ENCODE data around the gene AK8.
"Not testable (repeated sequence)": the region's sequence is repeated elsewhere in the genome, so short reads cannot be mapped to it uniquely, and the experiment has no call there.

AK8 gene

DNA sequence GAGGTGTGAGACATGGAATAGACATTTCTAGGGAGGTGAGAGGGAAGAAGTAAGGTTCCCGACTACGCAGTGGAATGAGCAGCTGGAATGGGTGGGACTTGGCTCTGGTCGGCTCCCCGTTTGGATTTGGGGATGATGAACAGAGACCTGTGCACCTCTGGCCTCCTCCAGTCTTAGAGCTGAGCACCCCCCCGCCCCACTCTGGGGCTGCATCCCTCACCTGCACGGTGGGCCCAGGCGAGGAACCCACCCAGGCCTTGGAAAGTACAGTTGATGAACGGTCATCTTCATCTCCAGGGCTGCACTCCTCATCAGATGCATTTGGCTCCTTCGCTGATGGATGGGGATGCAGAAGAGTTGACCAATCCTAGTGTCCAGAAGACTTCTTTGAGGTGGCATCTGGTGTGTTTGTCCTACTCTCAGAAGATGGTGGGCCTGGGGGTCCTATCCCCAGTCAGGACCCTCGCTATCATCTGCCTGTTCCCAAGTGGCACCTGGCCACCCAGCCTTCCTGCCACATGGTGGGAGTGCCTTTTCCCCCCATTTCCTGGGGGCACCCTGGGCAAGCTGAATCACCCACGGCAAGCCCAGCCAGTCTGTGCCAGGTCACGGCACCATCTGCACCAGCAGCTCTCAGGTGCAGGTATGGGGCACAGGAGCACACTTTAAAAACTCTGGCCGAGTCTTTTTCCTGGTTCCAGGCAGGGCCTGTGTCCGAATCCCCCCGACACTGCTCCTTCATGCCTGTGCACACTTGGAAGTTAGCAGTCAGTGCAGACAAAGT, 137.4 kb downstream of the AK8 start:
- DNase-seq = no peak

DNA sequence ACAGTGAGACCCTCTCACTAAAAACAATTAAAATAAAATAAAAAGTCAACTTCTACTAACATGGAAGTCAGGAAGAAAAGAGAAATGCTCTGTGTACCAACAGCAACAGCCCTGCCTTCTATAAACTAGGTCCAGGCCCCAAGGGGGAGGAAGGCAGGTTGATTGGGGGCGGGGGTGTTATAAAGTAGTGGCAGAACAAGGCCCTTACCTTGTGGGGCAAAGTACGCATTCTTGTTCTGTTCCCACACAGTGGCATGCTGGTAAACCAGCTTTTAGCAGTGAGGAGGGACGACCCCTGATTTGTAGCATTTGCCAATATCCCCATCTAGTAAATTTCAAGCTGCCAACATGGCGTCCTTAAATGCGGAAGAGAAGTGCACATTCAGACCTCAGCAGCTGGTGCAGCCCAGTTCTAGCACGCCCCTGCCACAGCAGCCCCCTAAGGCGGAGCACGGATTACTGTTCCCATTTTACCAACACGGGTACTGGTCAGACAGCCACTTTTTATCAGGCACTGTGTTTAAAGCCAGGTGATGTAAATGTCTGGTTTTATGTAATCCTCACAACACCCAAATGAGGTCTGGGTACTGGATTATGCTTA, 138.3 kb downstream of the AK8 start:
- DNase-seq = no peak

DNA sequence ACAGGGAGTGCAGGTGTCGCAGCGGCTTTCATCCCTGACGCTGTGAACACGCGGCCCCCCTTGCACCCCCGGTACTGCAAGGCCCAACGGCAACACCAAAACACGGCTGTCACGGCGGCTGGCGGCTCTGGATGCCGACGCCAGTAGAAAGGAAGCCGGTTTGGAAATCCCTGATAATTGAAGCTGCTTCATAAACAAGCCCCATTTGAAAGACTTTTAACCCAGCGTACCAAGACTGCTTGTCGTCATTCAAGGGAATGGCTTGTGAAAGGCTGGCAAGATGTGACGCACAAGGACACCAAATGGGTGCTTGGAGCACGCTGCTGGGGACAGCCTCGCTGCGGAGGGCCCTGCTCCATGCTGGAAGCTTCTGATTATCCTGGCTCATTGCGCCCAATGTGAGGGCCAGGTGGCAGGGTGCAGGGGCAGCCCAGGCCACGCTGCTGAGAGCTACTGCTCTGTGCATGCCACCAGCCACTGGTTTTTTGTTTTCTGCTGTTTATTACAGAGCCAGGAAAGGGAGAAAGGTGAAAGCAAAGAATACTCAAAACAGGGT, 144.7 kb downstream of the AK8 start:
- DNase-seq = no peak

DNA sequence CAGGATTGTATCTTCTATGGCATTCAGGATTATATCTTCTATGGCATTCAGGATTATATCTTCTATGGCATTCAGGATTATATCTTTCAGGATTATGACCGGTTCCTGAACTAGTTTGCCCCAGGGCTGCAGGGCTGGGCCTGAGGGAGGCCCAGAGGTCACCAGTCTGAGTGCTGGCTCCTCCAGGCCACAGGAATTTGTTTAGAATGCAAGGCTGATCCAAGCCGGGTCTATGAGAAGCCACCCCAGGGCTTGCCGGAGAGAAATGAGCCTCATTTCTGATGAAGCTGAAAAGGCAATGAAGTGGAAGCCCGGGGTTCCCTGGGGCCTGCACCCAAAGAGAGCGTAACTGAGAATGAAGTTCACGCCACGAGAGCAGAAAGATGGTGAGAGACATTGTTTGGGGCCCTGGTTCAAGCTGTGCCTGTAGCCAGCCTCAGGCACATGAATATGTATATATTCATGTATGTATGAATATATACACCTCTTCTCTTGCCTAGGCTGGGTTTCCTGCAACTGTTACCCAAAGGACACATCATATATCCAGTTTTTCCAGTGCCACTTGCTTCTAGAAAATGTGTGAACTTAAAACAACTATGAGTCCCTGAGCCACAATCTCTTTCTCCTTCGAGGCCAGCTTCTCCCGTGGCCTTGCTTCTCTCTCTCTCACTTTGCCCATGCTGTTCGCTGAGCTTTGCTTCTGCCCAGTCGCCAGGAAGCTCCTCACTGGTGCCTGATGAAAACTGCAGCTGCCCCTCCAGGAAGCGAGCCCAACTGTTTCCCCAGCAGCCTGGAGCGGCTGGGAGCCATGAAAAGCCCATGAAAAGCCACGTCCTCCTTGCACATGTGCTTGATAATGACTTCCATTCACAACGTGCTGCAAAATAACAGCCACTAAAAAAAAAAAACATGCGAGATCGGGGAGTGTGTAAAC, 145.5 kb downstream of the AK8 start:
- no peak for DNase-seq

DNA sequence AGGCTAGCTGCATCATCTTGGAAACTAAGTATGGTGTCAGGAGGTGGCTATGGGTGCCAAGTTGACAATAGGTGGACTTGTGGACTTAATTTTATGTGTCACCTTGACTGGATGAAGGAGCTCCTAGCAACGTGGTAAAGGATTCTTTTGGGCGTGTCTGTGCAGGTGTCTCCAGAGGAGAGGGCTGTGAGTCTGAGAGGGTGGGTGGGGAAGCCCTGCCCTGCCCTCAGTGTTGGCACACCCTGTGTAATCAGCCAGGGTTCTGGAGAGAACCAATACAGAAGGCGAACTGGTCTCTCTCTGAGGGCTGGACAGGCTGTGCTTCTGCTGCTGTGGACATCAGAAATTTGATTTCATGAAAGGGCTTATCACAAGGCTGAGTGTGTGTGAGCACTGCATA, 146.9 kb downstream of the AK8 start:
- no peak for DNase-seq

DNA sequence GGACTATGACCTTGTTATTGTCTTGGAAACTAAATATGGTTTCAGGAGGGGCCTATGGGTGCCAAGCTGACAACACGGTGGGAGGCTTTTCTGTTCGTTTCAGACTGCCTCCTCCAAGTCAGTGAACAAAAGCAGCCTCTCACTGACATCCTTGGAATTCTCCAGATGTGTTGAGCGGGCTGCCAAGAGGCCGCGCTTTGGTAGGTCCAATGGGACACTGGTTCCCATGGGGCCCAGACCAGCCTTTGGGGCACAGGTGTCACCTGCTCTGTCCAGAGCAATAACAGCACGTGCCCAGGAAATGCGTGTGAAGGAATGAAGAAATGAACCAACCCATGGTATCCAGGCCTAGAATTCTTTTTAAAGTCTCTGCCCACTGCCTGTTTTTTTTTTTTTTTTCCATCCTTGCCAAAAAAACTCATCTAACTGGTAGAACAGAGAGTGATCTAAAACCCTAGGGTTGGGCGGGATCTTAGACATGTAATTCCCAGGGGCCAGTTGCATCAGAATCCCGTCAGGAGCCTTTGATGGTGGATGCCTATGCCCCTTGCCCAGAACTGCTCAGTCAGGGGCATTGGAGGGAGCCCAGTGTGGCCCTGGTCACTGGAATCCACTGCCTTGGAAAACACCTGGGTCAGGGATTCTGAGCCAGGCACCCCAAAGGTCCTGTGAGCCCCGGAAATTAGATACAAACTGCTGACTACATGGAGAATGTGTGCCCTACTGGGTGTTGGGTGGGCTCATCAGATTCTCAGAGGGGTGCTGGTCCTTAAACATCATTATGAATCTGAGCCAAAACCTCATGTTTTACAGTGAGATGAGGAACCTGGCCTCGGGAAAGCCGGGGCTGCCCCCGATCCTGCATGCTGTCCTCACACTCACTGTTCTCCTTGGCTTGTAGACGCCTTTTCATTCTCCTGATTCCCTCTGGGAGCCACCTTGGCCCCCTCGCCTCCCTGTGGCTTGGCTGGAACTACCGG, 147.7 kb downstream of the AK8 start:
- no peak for DNase-seq

DNA sequence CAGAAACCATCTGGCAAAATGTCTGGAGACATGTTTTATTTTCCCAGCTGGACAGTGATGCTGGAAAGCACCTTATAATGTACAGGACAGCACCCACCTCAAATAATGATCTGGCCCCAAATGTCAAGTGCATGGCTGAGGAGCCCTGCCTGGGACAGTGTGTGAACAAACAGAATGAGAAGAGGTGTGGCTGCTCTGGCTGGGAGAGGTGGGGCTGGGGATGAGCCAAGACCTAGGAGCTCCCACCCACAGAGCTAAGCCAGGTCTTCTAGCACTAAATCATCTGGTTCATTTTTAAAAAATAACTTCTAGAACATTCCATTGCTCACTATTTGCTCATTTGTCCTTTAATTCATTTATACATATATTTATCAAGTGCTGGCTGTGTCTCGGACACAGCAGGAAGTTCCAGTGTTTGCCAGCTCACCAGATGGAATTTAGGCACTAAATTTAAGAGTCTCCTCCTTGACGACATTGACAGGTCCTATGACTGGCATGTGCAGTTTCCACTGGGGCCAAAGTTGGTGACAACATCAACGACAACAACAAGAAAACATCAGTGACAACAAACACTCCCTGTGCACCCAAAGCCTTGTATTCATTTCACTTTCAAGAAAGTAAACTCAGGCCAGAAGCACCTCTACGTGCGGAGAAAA, 148.7 kb downstream of the AK8 start:
- no peak for DNase-seq

DNA sequence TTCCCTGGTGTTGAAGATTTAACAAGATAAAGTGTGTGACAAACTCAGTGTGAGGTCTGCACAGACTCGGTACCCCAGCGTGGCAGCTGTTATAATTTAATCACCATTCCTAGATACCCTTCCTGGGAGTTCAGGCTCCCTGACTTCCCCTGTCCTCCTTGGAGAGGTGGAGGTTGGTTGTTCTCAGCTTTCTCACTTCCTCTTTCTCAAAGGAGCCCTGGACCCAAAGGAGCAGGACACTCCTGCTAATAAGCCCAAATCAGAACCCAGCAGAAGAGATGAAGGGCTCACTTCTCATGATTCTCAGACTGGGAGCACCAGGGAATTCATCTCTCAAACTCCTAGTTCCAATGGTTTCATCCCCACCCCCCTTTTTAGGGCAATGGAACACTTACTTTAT, 149.6 kb downstream of the AK8 start:
- DNase-seq = no peak

DNA sequence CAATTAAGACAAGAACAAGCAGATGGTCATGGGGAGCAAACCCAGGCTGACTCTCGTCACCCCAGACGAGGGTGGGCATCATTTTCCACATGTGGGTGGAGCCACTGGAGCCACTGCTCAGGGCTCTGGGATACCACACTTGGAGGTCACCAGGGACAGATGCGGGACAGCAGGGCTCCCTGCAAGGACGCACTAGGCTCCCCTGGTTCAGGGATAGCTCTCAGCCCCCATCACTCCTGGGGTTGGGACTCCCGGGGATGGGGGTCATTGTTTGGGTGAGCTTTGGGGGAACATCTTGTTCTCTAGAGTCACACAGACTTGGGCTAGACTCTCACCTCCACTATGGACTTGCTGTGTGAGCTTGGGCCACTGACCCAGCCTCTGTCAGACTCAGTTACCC, 150.0 kb downstream of the AK8 start:
- DNase-seq = no peak

DNA sequence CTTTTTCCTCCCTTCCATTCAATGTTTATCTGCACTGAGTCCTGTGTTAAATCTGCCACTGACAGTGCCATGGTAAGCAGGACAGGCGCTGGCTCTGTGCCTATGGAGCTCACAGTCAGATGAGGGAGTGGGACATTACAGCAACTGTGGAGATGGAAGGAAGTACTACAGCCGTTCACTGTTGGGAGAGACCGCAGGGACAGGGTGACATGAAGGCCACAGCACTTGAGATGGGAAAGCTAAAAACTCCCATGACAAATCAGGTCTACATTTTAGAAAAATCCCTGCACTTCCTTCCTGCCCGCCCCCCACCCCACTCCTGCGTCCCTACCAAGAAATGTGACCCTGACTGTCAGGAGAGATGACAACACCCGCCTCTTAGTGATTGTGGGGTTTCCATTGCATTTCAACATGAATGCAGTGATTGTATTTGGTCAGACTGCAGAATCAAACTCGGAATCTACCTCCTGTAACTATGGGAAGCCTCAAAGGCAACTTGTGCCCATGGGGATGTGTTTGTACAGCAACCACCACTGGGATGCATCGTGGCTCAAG, 151.4 kb downstream of the AK8 start:
- no peak for DNase-seq

DNA sequence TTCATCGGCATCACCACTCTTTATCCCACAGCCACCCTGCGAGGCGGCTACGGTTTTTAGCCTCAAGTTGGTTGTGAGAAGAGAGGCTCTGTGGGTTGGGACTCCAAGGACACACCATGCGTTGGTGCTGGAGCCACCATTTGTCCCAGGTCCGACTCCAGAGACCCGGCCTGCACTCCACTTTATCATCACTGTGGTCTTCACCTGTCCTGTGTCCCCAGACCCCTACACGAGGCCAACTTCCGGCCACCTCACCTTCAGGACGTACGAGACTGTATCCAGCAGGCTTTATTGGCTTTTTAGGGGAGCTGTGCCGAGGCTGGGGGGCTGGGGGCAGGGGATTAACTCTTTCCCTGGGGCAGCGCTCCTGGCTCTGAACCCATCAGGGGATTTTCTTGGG, 152.8 kb downstream of the AK8 start:
- no peak for DNase-seq

DNA sequence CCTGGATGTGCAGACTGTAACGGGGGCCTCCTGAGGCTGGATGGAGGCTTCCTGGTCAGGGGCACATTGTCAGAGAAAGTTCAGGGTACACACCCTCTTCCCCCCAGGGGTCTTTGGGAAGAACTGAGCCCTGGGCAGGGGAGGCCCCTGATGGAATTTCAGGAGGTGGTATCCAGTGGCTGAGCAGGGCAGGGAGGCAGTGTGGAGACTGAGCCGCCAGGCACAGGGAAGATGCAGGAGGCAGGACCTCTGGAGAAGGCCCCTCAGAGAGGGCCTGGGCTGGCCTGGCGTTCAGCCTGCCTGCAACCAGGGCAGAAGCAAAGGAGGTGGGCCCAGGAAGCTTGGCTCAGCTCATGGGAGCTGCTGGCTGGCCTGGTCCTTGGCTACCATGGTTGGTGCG, 154.3 kb downstream of the AK8 start:
- no peak for DNase-seq

DNA sequence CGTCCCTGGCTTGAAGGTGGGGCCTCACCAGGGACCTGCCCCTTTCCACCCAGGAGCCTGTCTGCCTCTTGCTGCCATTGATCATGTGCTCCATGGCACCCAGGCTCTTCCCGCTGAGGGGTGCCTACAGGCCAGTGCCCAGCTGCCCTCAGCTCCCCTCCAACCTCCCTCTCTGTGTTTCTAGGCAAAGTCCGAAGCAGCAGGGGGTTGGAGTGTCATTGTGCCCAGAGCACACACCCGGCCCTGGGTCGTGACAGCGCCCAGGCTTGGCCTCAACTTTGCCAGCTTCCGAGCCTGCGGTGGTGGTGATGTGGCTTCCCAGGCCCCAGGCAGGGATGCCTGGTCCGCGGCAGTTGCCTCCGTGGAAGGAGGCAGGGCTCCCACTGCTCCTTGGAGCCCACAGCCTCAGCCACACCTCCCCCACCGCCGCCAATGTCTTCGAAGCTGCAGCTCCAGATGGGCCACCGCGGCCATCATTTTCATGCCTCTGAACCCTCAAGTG, 155.5 kb downstream of the AK8 start:
- no peak for DNase-seq

DNA sequence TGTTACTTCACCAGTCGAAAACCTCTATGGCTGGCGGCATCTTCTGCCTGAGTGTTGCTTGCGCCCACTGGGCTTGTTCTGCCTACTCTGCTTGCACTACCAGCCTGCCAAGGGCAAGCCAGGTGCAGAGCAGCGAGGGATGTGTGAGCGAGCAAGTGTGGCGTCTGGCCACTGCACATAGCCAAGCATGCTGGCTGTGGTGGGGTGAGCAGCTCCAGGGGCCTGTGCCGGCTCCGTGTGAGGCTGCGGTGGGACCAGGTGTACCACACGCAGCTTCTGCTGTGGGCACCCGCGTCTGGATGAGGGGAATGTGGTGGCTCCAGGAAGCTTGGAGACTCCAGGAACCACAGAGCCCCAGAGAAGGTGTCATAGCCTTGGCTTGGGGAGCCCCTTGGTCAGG, 156.4 kb downstream of the AK8 start:
- no peak for DNase-seq

DNA sequence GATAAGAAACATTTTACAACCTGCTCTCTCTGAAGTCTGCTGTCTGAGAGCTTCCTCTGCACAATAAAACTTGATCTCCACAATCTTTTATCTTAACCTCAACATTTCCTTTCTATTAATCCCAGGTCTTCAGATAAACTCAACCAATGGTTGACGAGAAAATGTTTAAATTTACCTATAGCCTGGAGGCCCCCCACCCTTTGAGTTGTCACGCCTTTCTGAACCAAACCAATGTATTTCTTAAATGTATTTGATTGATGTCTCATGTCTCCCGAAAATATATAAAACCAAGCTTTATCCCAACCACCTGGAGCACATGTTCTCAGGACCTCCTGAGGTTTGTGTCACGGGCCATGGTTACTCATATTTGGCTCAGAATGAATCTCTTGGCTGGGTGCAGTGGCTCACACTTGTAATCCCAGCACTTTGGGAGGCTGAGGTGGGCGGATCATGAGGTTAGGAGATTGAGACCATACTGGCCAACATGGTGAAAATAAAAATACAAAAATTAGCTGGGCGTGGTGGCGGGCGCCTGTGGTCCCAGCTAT, 159.6 kb downstream of the AK8 start:
- DNase-seq = not testable (repeated sequence)

DNA sequence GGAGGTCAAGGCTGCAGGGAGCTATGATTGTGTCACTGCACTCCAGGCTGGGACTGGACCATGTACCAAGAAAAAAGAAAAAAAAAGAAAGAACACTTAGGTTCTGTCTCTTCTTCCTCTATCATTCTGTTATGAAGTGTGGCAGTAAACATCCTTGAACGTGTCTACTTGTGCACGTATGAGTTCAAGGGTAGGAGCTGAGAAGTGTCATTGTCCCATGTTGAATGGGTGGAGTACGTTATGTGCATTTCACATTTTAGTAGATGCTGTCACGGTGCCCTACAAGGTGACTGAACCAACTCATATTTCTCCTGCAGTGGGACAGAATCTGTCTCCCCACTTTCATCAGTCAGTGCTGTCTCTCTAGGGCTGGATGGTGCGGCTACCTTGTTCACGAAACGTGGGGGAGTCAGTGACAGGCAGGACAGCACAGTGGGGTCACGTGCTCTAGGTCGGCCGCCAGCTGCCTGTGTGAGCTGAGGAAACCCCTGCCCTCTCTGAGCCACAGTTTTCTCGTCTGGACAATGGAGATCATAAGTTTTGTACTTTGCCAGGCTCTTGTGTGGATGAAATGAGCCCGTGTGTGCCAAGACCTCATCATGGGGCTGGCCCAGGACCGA, 160.6 kb downstream of the AK8 start:
- DNase-seq = no peak

DNA sequence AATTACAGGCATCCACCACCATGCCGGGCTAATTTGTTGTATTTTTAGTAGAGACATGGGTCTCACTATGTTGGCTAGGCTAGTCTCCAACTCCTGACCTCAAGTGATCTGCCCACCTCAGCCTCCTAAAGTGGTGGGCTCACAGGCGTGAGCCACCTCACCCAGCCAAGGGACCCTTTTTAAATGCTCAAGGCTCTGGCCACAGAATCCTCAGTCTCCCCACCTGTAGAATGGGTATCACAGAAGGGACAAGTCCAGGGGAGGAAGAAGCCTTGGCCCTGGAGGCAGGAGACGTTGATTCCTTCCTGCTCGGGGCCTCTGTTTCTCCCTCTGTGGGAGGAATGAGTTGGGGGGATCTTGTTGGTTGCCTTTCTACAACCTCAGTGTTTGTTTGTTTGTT, 162.1 kb downstream of the AK8 start:
- DNase-seq = no peak

DNA sequence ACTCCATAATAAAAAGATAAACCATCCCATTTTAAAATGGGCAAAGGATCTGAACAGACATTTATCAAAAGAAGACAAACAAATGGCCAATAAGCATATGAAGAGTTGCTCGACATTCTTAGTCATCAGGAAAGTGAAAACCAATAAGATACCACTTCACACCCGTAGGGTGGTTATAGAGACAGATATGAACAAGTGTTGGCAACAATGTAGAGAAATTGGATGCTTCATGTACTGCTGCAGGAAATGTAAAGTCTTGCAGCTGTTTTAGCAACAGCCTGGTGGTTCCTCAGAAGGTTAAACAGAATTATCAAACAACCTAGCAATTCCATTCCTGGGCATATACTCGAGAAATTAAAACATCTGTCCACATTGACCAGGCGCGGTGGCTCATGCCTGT, 165.3 kb downstream of the AK8 start:
- no peak for DNase-seq

DNA sequence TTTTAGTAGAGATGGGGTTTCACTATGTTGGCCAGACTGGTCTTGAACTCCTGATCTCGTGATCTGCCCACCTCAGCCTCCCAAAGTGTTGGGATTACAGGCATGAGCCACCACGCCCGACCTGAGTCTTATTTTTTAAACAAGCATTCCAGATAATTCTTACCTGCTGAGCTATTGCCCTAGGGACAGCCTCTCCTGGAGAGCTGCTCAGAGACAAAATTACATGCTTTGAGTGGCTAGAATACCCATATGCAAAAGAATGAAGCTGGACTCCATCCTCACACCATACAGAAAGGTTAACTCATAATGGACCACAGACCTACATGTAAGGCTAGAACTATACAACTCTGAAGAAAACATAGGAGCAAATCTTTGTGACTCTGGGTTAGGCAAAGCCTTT, 166.2 kb downstream of the AK8 start:
- DNase-seq = no peak

DNA sequence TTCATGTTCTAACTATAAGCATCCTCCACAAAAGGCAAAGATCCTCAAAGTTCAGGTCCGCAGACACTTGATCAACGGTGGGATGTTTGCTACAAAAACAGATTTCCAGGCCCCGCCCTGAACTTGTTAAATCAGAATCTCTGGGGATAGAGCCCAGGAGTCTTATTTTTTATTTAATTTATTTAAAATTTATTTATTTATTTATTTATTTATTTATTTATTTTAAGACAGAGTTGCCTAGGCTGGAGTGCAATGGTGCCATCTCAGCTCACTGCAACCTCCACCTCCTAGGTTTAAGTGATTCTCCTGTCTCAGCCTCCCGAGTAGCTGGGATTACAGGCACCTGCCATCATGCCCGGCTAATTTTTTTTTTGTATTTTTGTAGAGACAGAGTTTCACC, 166.9 kb downstream of the AK8 start:
- DNase-seq = not testable (repeated sequence)
